Tibial artery (tissue), 4 donors: Measurements from ENCODE around the gene SLC10A6.
A peak's percentile ranks its signal among the peaks of the same experiment; 100 is the strongest.

Source experiments
- DNase-seq, 2 donors: peaks; one replicate each; pipeline ENCODE4 v3.0.0-alpha.2; 2019
- H3K27ac ChIP-seq, 2 donors: fragments of 200-600 bp; sonication (generic) in 1 of 2; 1 replicate in 1 of 2; 2 replicates in 1 of 2; pipeline ENCODE4 v1.5.1; 2018 to 2019; ENCODE audit warnings: mild to moderate bottlenecking in 1 of 2
- H3K27me3 ChIP-seq, 2 donors: fragments of 200-600 bp; sonication (generic) in 1 of 2; one replicate each; pipeline versions ENCODE4 v1.5.1 to v1.6.0; 2016 to 2019
- H3K36me3 ChIP-seq, 3 donors: fragments of 200-600 bp; sonication (generic) in 2 of 3; one replicate each; pipeline ENCODE4 v1.5.1; 2016 to 2019; ENCODE audit warnings: mild to moderate bottlenecking in 2 of 3
- H3K4me1 ChIP-seq, 4 donors: fragments of 200-600 bp; sonication (generic) in 2 of 4; 1 replicate in 3 of 4; 2 replicates in 1 of 4; pipeline ENCODE4 v1.5.1; 2016 to 2019
- H3K4me3 ChIP-seq, 2 donors: fragments of 200-600 bp; sonication (generic) in 1 of 2; 1 replicate in 1 of 2; 2 replicates in 1 of 2; pipeline ENCODE4 v1.5.1; 2018 to 2019; ENCODE audit warnings: mild to moderate bottlenecking in 2 of 2
- H3K9me3 ChIP-seq, 3 donors: fragments of 200-600 bp; sonication (generic) in 1 of 3; one replicate each; pipeline ENCODE4 v1.5.1; 2016 to 2019
- CTCF ChIP-seq, 2 experiments: fragments of 200-600 bp in 1 of 2; fragments of 450-650 bp in 1 of 2; IDR thresholded peaks; one replicate each; pipeline ENCODE4 v1.5.1; 2017 to 2019; ENCODE audit warnings: antibody characterized with exemption in 2 of 2, mild to moderate bottlenecking in 1 of 2, moderate library complexity in 1 of 2
- intact Hi-C: fragments of 100-400 bp; cut with DNase I; formaldehyde crosslinking; loops from one replicate; pipeline ENCODE4 v1.15.0; 2023; ENCODE audit warnings: low total_unique reads

SLC10A6 gene

GRCh38 chr4:86821151-86821550 is 28.0 kb downstream of the SLC10A6 start:
- H3K4me1 ChIP-seq: no peaks in the 10 kb centered on the region
- H3K9me3 ChIP-seq: no peaks in the 10 kb centered on the region
- H3K4me3 ChIP-seq: no peak overlapping the region
- no peak for DNase-seq
- H3K27ac ChIP-seq: no peak overlapping the region
- no peaks in the 10 kb centered on the region for H3K36me3 ChIP-seq
- H3K27me3 ChIP-seq: no peaks in the 10 kb centered on the region
- TF ChIP-seq CTCF (IDR thresholded peaks at IDR 0.05): no peak
- intact Hi-C loops: no loop called here

GRCh38 chr4:86819561-86819960 is 29.6 kb downstream of the SLC10A6 start:
- no peak for DNase-seq
- intact Hi-C loops: no loop called here
- Histone ChIP-seq H3K27me3 (no peaks in the 10 kb centered on the region), H3K9me3 (no peaks in the 10 kb centered on the region), H3K4me3 (no peak overlapping the region), H3K4me1 (no peaks in the 10 kb centered on the region), H3K27ac (no peak overlapping the region), H3K36me3 (peaks cover 10 to 14% (median 12%) of the 10 kb centered on the region in 3 donors)
- TF ChIP-seq CTCF (IDR thresholded peaks at IDR 0.05): no peak

- intact Hi-C loops: no loop called here
- H3K4me3 ChIP-seq: no peak overlapping the region
- DNase-seq: no peak
- H3K36me3 ChIP-seq: peaks cover 17 to 20% (median 19%) of the 10 kb centered on the region in 3 donors
- no peak for TF ChIP-seq CTCF (IDR thresholded peaks at IDR 0.05)
- no peaks in the 10 kb centered on the region for H3K27me3 ChIP-seq
- no peaks in the 10 kb centered on the region for H3K4me1 ChIP-seq
- no peaks in the 10 kb centered on the region for H3K9me3 ChIP-seq
- no peak overlapping the region for H3K27ac ChIP-seq
Observed at GRCh38 chr4:86818841-86819240, 30.3 kb downstream of the SLC10A6 start.

- H3K4me1 ChIP-seq: no peaks in the 10 kb centered on the region
- peaks cover 17 to 26% (median 23%) of the 10 kb centered on the region in 3 donors for H3K36me3 ChIP-seq
- no peak for TF ChIP-seq CTCF (IDR thresholded peaks at IDR 0.05)
- no peak overlapping the region for H3K4me3 ChIP-seq
- intact Hi-C loops: no loop called here
- H3K27me3 ChIP-seq: no peaks in the 10 kb centered on the region
- no peaks in the 10 kb centered on the region for H3K9me3 ChIP-seq
- no peak for DNase-seq
- H3K27ac ChIP-seq: no peak overlapping the region
Observed at GRCh38 chr4:86818211-86818610, 31.0 kb downstream of the SLC10A6 start.

- Histone ChIP-seq H3K36me3 (peaks cover 19 to 35% (median 23%) of the 10 kb centered on the region in 3 donors), H3K27me3 (no peaks in the 10 kb centered on the region), H3K4me3 (no peak overlapping the region), H3K4me1 (no peaks in the 10 kb centered on the region), H3K27ac (no peak overlapping the region), H3K9me3 (no peaks in the 10 kb centered on the region)
- intact Hi-C loops: no loop called here
- no peak for TF ChIP-seq CTCF (IDR thresholded peaks at IDR 0.05)
- DNase-seq: peak; percentile 70 to 75
Observed at GRCh38 chr4:86816501-86817273, 32.5 kb downstream of the SLC10A6 start.
